AG09319 (cell line): ENCODE measurements around the gene RPL10.

ENCODE experiments used
- DNase-seq: peaks from one replicate; pipeline ENCODE4 v3.0.0-alpha.2; 2010; ENCODE audit warnings: low read depth; ENCODE audit errors: extremely low read depth
- TF ChIP-seq, protein P1 (sequence below): IDR thresholded peaks from 2 replicates; pipeline ENCODE4 v1.5.1; 2011; ENCODE audit warnings: low read depth, mild to moderate bottlenecking, inconsistent platforms, low read length, moderate library complexity

Gene RPL10

DNA sequence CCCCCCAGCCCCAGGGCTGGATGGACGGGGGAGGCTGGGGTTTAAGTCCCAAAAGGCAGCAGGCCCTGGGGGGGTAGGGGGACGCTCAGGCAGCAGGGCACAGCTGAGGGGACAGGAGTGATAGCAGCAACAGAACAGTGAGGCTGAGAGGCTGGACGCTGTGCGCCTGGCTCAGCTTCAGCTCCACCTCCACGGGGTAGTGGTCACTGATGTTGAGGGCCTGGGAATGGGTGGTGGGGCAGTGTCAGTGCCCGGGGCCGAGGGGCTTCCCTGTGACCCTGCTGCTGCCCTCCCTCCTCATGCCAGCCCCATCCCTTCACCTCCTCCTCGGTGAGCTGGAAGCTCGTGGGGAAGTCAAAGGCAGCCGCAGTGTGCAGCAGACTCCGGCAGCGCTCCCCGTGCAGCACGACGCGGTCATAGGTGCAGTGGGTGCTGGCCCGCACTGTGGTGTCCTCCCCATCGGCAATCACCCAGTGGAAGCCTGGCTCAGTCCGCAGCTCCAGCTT lies 4.5 kb downstream of the RPL10 start:
- TF ChIP-seq, protein P1, sequence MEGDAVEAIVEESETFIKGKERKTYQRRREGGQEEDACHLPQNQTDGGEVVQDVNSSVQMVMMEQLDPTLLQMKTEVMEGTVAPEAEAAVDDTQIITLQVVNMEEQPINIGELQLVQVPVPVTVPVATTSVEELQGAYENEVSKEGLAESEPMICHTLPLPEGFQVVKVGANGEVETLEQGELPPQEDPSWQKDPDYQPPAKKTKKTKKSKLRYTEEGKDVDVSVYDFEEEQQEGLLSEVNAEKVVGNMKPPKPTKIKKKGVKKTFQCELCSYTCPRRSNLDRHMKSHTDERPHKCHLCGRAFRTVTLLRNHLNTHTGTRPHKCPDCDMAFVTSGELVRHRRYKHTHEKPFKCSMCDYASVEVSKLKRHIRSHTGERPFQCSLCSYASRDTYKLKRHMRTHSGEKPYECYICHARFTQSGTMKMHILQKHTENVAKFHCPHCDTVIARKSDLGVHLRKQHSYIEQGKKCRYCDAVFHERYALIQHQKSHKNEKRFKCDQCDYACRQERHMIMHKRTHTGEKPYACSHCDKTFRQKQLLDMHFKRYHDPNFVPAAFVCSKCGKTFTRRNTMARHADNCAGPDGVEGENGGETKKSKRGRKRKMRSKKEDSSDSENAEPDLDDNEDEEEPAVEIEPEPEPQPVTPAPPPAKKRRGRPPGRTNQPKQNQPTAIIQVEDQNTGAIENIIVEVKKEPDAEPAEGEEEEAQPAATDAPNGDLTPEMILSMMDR, result no peak
- no peak for DNase-seq

DNA sequence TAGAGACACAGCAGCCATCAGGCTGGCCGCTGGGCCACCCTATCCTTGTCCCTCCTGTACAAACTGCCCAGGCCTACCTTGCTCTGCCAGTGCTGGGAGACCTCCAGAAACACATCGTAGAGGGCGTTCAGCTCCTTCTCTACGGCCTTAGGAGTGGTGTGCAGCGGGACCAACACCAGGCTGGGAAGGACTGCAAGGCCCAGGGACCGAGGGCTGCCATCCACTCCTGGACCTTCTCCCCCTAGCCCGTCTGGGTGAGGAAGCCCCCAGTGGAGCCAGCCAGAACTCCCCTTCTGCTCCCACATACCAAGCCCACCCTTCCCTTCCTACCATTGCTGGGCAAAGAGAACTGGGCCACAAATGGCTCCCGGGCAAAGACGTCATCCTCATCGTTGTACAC lies 5.0 kb downstream of the RPL10 start:
- TF ChIP-seq, protein P1, result no peak
- DNase-seq, result no peak

DNA sequence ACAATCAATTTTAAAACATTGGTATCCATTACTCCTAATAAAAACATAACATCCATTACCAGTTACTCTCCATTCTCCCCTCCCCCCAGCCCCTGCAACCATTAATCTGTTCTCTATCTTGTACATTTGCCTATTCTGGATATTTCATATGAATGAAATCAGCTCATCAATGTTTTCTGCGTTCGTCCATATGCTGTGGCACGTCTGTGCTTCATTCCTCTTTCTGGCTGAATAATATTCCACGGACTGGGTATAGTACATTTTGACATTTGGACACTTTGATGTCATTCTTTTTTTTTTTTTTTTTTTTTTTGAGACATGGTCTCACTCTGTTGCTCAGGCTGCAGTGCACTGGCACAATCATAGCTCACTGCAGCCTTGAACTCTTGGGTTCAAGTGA lies 5.7 kb downstream of the RPL10 start:
- DNase-seq, result no peak
- TF ChIP-seq, protein P1, result no peak

DNA sequence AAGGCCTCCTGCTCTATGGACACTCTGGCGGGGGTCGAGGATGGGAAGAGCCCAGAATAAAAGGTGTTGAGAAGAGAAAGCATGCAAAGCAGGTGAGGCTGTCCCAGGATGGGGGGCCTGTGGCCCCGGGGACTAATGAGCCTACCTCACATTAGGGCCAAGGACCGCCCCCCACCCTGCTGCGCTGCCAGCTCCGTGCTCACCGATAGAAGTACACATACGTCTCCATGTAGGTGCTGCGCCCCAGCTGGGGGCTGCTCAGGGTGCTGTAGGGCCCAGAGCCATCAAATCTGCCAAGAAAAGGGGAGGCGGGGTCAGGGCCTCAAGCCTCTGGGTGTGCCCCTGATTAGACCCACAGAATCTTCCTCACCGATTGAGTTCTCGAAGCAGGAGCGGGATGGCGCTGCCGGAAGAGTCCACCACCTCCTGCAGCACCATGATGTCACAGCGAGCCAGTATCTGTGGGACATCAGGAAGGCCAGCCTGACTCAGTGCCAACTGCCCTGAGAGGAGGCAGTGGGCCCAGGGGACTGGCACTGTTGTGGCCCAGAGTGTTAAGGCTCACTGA lies 6.5 kb downstream of the RPL10 start:
- DNase-seq, result no peak
- TF ChIP-seq, protein P1, result no peak

DNA sequence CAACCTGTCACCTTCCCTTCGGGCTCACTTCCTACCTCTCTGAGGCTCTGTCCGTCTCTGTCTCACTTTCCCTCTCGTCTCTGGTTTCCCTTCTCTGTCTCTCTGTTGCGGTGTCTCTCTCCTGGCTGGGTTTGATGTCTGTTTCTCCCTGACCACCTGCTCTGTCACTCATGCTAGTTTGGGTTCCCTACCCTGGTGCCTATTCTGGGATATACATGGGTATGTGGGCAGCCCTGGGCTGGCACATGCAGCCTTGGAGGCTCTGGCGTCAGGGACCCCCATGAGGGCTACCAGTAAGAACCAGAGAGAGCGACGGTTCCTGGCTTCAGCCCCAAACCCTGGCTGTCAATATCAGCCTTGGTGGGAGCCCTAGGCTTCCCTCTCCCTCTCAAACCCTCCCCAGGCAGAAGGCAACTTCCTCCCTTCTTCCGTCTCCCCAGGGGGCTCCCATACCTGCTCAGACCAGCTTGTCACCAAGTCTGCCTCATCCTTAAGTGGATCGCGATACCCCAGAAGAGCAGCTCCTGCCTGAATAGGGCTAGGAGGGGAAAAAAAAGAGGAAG lies 10.6 kb downstream of the RPL10 start:
- TF ChIP-seq, protein P1, result no peak
- DNase-seq, result no peak

DNA sequence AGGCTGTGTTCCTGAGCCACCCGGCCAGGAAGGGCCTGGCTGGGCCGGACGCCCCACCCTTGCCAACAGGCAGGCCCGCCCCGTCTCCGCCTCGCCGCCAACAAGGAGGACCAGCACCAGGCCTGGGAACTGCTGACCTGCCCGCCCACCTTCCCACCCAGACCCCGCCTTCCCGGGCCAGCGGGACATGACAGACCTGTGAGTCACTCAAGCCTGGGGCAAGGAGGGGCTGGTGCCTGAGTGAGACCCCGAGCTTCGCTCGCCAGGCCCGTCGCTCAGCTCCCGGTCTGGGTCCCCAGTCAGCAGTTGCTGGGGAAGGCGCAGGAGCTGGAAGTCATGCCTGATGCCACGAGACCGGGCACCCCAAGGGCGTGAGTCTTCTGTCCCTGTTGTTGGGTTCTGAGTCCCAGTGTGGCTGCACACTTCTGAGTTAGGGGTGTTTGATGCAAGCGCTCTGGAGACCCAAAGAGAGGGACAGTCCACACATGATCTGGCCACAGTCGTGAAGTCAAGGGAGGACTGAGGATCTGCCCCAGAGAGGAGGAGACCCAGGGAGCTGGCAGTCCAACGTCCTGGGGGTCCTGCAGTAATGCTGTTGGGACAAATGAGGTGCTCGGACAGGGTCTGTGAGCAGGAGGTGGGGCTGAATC lies 11.2 kb downstream of the RPL10 start, which contains the start of gene DNASE1L1:
Gene DNASE1L1 (minus strand): TSS at position 33 of the 650 bp plus-strand sequence. CDS start 3,686 bp downstream, outside the sequence.
- peak; percentile 61 for DNase-seq

More for the DNA sequence above, 11.2 kb downstream of the RPL10 start, which contains the start of gene DNASE1L1:
- TF ChIP-seq, protein P1, result no peak
